HUES48 (cell line): ENCODE data around the gene GPX1.
"Not testable (repeated sequence)": the region's sequence is repeated elsewhere in the genome, so short reads cannot be mapped to it uniquely, and the experiment has no call there.

Experiments
- H3K27ac ChIP-seq: one replicate; pipeline ENCODE4 v1.7.0; 2013; ENCODE audit warnings: low read depth, low read length, inconsistent platforms
- H3K27me3 ChIP-seq: 2 replicates; pipeline ENCODE4 v1.6.1; 2013; ENCODE audit warnings: mild to moderate bottlenecking, low read length; ENCODE audit not compliant: control insufficient read depth, insufficient read depth
- H3K36me3 ChIP-seq: 2 replicates; pipeline ENCODE4 v1.6.1; 2013; ENCODE audit warnings: low read length; ENCODE audit not compliant: control insufficient read depth, insufficient read depth
- H3K4me1 ChIP-seq: 2 replicates; pipeline ENCODE4 v1.6.1; 2013; ENCODE audit warnings: mild to moderate bottlenecking, low read length; ENCODE audit not compliant: control insufficient read depth, insufficient read depth
- H3K4me3 ChIP-seq: 2 replicates; pipeline ENCODE4 v1.5.1; 2013; ENCODE audit warnings: mild to moderate bottlenecking, low read depth, low read length
- H3K9ac ChIP-seq: 2 replicates; pipeline ENCODE4 v1.6.1; 2013; ENCODE audit warnings: mild to moderate bottlenecking, low read depth, low read length, moderate library complexity
- H3K9me3 ChIP-seq: 2 replicates; pipeline ENCODE4 v1.6.1; 2013; ENCODE audit warnings: low read length; ENCODE audit not compliant: control insufficient read depth, insufficient read depth

The GPX1 gene

GRCh38 chr3:49358217-49358883 lies at the start of gene GPX1:
Gene GPX1 (minus strand): TSS chr3:49358353. CDS start chr3:49358278, 75 bp downstream.
- Histone ChIP-seq H3K27me3 (no peaks in the 10 kb centered on the region), H3K4me1 (peaks cover 12% of the 10 kb centered on the region; the same call in 1 of the 2 replicates), H3K27ac (peak within 1 kb of the TSS; percentile 97), H3K9ac (peak within 1 kb of the TSS; percentile 74), H3K36me3 (peaks cover 53% of the 10 kb centered on the region), H3K9me3 (no peaks in the 10 kb centered on the region), H3K4me3 (peak within 1 kb of the TSS; percentile 76)

GRCh38 chr3:49406571-49407565 lies 48.7 kb upstream of the GPX1 start:
- Histone ChIP-seq H3K27me3 (no peaks in the 10 kb centered on the region), H3K4me3 (no peak overlapping the region), H3K9me3 (no peaks in the 10 kb centered on the region), H3K27ac (no peak overlapping the region), H3K4me1 (peaks cover 11% of the 10 kb centered on the region; the same call in 1 of the 2 replicates), H3K9ac (no peak overlapping the region), H3K36me3 (peaks cover 8% of the 10 kb centered on the region; the same call in 1 of the 2 replicates)

- H3K9ac ChIP-seq, H3K4me3 ChIP-seq, H3K27me3 ChIP-seq, H3K27ac ChIP-seq, H3K9me3 ChIP-seq: not testable (repeated sequence)
- H3K4me1 ChIP-seq = peaks cover 11% of the 10 kb centered on the region; the same call in 1 of the 2 replicates
- H3K36me3 ChIP-seq = peaks cover 13% of the 10 kb centered on the region; the same call in 1 of the 2 replicates
Observed at GRCh38 chr3:49405570-49405969, 47.4 kb upstream of the GPX1 start.

GRCh38 chr3:49403891-49404290 lies 45.7 kb upstream of the GPX1 start:
- H3K27me3 ChIP-seq = no peaks in the 10 kb centered on the region
- no peaks in the 10 kb centered on the region for H3K9me3 ChIP-seq
- no peaks in the 10 kb centered on the region for H3K4me1 ChIP-seq
- H3K4me3 ChIP-seq = no peak overlapping the region
- no peak overlapping the region for H3K9ac ChIP-seq
- peaks cover 13% of the 10 kb centered on the region; the same call in 1 of the 2 replicates for H3K36me3 ChIP-seq
- no peak overlapping the region for H3K27ac ChIP-seq

- Histone ChIP-seq H3K27ac (no peak overlapping the region), H3K27me3 (no peaks in the 10 kb centered on the region), H3K9me3 (no peaks in the 10 kb centered on the region), H3K9ac (no peak overlapping the region), H3K4me1 (no peaks in the 10 kb centered on the region; the same call in 1 of the 2 replicates), H3K4me3 (no peak overlapping the region), H3K36me3 (peaks cover 15% of the 10 kb centered on the region; the same call in 1 of the 2 replicates)
Observed at GRCh38 chr3:49401766-49402165, 43.6 kb upstream of the GPX1 start.

- no peaks in the 10 kb centered on the region for H3K9me3 ChIP-seq
Observed at GRCh38 chr3:49399461-49399860, 41.3 kb upstream of the GPX1 start.

GRCh38 chr3:49397470-49397869 lies 39.3 kb upstream of the GPX1 start:
- H3K9me3 ChIP-seq = no peaks in the 10 kb centered on the region
- no peaks in the 10 kb centered on the region for H3K27me3 ChIP-seq
- no peak overlapping the region for H3K9ac ChIP-seq
- peaks cover 20% of the 10 kb centered on the region for H3K36me3 ChIP-seq
- H3K4me1 ChIP-seq = no peaks in the 10 kb centered on the region; the same call in 1 of the 2 replicates
- no peak overlapping the region for H3K4me3 ChIP-seq
- H3K27ac ChIP-seq = no peak overlapping the region

More at GRCh38 chr3:49399461-49399860, 41.3 kb upstream of the GPX1 start:
- no peaks in the 10 kb centered on the region for H3K27me3 ChIP-seq
- peaks cover 25% of the 10 kb centered on the region for H3K36me3 ChIP-seq
- no peak overlapping the region for H3K4me3 ChIP-seq
- no peak overlapping the region for H3K9ac ChIP-seq
- H3K4me1 ChIP-seq = no peaks in the 10 kb centered on the region; the same call in 1 of the 2 replicates
- H3K27ac ChIP-seq = no peak overlapping the region

- not testable (repeated sequence) for H3K4me1 ChIP-seq, H3K36me3 ChIP-seq, H3K9me3 ChIP-seq, H3K4me3 ChIP-seq, H3K9ac ChIP-seq, H3K27me3 ChIP-seq, H3K27ac ChIP-seq
Observed at GRCh38 chr3:49391310-49391709, 33.2 kb upstream of the GPX1 start.

- H3K27ac ChIP-seq = no peak overlapping the region
- H3K4me1 ChIP-seq = no peaks in the 10 kb centered on the region
- H3K36me3 ChIP-seq = peaks cover 3% of the 10 kb centered on the region; the same call in 1 of the 2 replicates
- H3K9me3 ChIP-seq = no peaks in the 10 kb centered on the region
- no peak overlapping the region for H3K9ac ChIP-seq
- no peaks in the 10 kb centered on the region for H3K27me3 ChIP-seq
- H3K4me3 ChIP-seq = no peak overlapping the region
Observed at GRCh38 chr3:49389297-49389696, 31.1 kb upstream of the GPX1 start.

GRCh38 chr3:49388289-49388820 lies 30.2 kb upstream of the GPX1 start:
- Histone ChIP-seq H3K9me3 (no peaks in the 10 kb centered on the region), H3K36me3 (peaks cover 3% of the 10 kb centered on the region; the same call in 1 of the 2 replicates), H3K9ac (no peak overlapping the region), H3K27me3 (no peaks in the 10 kb centered on the region), H3K4me3 (no peak overlapping the region), H3K4me1 (no peaks in the 10 kb centered on the region), H3K27ac (no peak overlapping the region)
